Pericardium fibroblast (primary cell): ENCODE measurements around the gene TUBA1A. TPM values are rescaled to one million over a fixed set of nuclear protein-coding genes. Genes with fewer than 3 reads are reported as not detected.

ENCODE experiments used
- total RNA-seq: library from RNA; depleted of rRNA; stranded (reverse); fragments of >200 nt; gene quantifications from 2 replicates; pipeline ENCODE4 v1.2.3, GENCODE V29; 2015

Gene TUBA1A
- total RNA-seq, result 310 and 595 TPM in 2 replicates

GRCh38 chr12:49188916-49189367 is at the start of gene TUBA1A:
TUBA1A (minus strand) TSS chr12:49189080; CDS start chr12:49188979, 101 bp downstream.

Other genes with a start within 250 kb of the TUBA1A start
- 42.1 and 52.7 TPM in 2 replicates for gene ARF3, start 231.6 kb downstream of the TUBA1A start, total RNA-seq
- gene WNT10B, start 217.3 kb downstream of the TUBA1A start, total RNA-seq, result 0.12 TPM in 1 of 2 replicates, not detected in the other
- gene WNT1, start 210.8 kb downstream of the TUBA1A start, total RNA-seq, result not detected in 2 replicates
- gene DDN, start 189.7 kb downstream of the TUBA1A start, total RNA-seq, result 0.23 TPM in 1 of 2 replicates, not detected in the other
- 47.9 and 66.5 TPM in 2 replicates for gene PRKAG1, start 170.3 kb downstream of the TUBA1A start, total RNA-seq
- gene KMT2D, start 128.3 kb downstream of the TUBA1A start, total RNA-seq, result 12.3 and 15.5 TPM in 2 replicates
- 0.09 and 0.47 TPM in 2 replicates for gene RHEBL1, start 119.1 kb downstream of the TUBA1A start, total RNA-seq
- gene DHH, start 94.3 kb downstream of the TUBA1A start, total RNA-seq, result not detected in 2 replicates
- 28.1 and 42.3 TPM in 2 replicates for gene LMBR1L, start 78.2 kb downstream of the TUBA1A start, total RNA-seq
- gene TUBA1B, start 57.7 kb downstream of the TUBA1A start, total RNA-seq, result 467 and 912 TPM in 2 replicates
- gene TUBA1C, start 76.0 kb upstream of the TUBA1A start, total RNA-seq, result 226 and 369 TPM in 2 replicates
- gene PRPH, start 106.1 kb upstream of the TUBA1A start, total RNA-seq, result 0.09 TPM in 1 of 2 replicates, not detected in the other
- gene TROAP, start 134.2 kb upstream of the TUBA1A start, total RNA-seq, result 0.70 and 1.6 TPM in 2 replicates
- not detected in 2 replicates for gene C1QL4, start 148.1 kb upstream of the TUBA1A start, total RNA-seq
- gene DNAJC22, start 157.8 kb upstream of the TUBA1A start, total RNA-seq, result 0.34 and 4.3 TPM in 2 replicates
- 15.3 and 27.0 TPM in 2 replicates for gene SPATS2, start 178.4 kb upstream of the TUBA1A start, total RNA-seq